Glutamatergic neuron (in vitro differentiated cells): ENCODE results near the gene ITPRID1. TPM values are rescaled to one million over a fixed set of nuclear protein-coding genes. Genes with fewer than 3 reads are reported as not detected.

Experiments used
- DNase-seq: peaks from one replicate; pipeline ENCODE4 v3.0.0; 2022
- H3K27ac Mint-ChIP-seq: one replicate; pipeline ENCODE4 v1.8.0; 2020; ENCODE audit warnings: mild to moderate bottlenecking, mixed read lengths, inconsistent platforms; ENCODE audit not compliant: unreplicated experiment
- H3K27me3 Mint-ChIP-seq: one replicate; pipeline ENCODE4 v1.8.0; 2020; ENCODE audit warnings: mild to moderate bottlenecking, moderate library complexity, mixed read lengths, inconsistent platforms; ENCODE audit not compliant: unreplicated experiment
- H3K36me3 Mint-ChIP-seq: one replicate; pipeline ENCODE4 v1.8.0; 2020; ENCODE audit warnings: mild to moderate bottlenecking, mixed read lengths, inconsistent platforms; ENCODE audit not compliant: unreplicated experiment
- H3K4me1 Mint-ChIP-seq: one replicate; pipeline ENCODE4 v1.8.0; 2020; ENCODE audit warnings: mild to moderate bottlenecking, low read depth, mixed read lengths, inconsistent platforms; ENCODE audit not compliant: unreplicated experiment
- H3K4me3 Mint-ChIP-seq: one replicate; pipeline ENCODE4 v1.8.0; 2020; ENCODE audit warnings: mild to moderate bottlenecking, mixed read lengths, inconsistent platforms; ENCODE audit not compliant: unreplicated experiment
- H3K9me3 Mint-ChIP-seq: one replicate; pipeline ENCODE4 v1.8.0; 2020; ENCODE audit warnings: mild to moderate bottlenecking, moderate library complexity, mixed read lengths, inconsistent platforms; ENCODE audit not compliant: unreplicated experiment
- total RNA-seq: library from RNA; stranded (reverse); fragmentation: NEBNext Ultra II Directional; extraction: Animal tissue kit (Norgen Biotek cat#: 25700); gene quantifications from one replicate; pipeline ENCODE4 v1.2.1, GENCODE V29; 2021; ENCODE audit not compliant: unreplicated experiment
- TF ChIP-seq, protein P1 (sequence below): fragments of 200-600 bp; sonication (generic); IDR thresholded peaks from one replicate; pipeline ENCODE4 v1.5.0; 2021; ENCODE audit not compliant: partially characterized antibody, unreplicated experiment

ITPRID1 gene
- total RNA-seq, 1 donor from 2014 or later: not detected

DNA sequence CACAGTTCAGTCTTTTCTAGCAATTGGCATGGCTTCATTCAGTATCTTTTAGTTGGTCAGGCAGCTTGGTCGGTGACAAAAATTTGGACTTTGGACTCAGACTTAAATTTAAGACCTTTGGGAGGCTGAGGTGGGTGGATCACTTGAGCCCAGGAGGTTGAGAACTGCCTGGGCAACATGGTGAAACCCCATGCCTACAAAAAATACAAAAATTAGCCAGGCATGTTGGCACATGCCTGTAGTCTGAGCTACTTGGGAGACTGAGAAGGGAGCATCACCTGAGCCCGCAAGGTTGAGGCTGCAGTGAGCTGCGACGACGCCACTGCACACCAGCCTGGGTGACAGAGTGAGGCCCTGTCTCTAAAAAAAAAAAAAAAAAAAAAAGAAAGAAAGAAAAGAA is 19.5 kb upstream of the ITPRID1 start:
- no peaks in the 10 kb centered on the region for H3K27me3 Mint-ChIP-seq
- no peak overlapping the region for H3K4me3 Mint-ChIP-seq
- no peak for DNase-seq
- no peaks in the 10 kb centered on the region for H3K4me1 Mint-ChIP-seq
- H3K36me3 Mint-ChIP-seq: no peaks in the 10 kb centered on the region
- TF ChIP-seq, protein P1, sequence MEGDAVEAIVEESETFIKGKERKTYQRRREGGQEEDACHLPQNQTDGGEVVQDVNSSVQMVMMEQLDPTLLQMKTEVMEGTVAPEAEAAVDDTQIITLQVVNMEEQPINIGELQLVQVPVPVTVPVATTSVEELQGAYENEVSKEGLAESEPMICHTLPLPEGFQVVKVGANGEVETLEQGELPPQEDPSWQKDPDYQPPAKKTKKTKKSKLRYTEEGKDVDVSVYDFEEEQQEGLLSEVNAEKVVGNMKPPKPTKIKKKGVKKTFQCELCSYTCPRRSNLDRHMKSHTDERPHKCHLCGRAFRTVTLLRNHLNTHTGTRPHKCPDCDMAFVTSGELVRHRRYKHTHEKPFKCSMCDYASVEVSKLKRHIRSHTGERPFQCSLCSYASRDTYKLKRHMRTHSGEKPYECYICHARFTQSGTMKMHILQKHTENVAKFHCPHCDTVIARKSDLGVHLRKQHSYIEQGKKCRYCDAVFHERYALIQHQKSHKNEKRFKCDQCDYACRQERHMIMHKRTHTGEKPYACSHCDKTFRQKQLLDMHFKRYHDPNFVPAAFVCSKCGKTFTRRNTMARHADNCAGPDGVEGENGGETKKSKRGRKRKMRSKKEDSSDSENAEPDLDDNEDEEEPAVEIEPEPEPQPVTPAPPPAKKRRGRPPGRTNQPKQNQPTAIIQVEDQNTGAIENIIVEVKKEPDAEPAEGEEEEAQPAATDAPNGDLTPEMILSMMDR: no peak
- no peaks in the 10 kb centered on the region for H3K9me3 Mint-ChIP-seq
- H3K27ac Mint-ChIP-seq: no peak overlapping the region

DNA sequence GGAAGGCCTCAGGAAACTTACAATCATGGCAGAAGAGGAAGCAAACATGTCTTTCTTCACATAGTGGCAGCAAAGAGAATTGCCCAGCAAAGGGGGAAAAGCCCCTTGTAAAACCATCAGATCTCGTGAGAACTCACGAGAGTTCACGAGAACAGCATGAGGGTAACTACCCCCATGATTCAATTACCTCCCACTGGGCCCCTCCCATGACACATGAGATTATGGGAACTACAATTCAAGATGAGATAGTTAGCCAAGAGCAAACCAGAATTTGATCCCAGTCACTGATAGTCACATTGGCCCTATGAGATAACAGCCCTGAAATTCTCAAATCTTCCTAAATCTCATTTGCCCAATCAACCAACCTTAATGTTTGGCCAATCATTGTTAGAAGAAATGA is 18.2 kb upstream of the ITPRID1 start:
- no peak for DNase-seq

DNA sequence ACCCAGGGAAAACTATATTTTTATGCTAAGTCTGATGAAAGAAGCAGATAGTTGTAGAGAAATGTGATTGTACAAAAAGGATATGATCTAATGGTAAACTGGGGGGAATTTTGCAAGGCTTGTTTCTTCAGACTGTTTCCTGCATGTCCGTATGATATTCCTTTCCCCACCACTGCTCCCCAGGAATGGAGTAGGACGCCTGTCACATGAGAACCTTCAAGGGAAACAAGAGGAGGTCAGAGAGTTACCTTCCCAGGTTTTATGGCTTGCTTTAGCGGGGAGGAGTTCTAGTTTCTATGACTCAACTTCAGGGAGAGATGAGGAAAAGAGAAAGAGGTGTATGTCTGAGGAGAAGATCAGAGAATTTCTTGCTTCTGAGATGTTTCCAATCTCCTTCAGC is 16.4 kb upstream of the ITPRID1 start:
- Mint-ChIP-seq H3K9me3 (no peaks in the 10 kb centered on the region), H3K27me3 (no peaks in the 10 kb centered on the region), H3K27ac (no peak overlapping the region), H3K4me3 (no peak overlapping the region), H3K4me1 (no peaks in the 10 kb centered on the region), H3K36me3 (no peaks in the 10 kb centered on the region)
- no peak for DNase-seq
- TF ChIP-seq, protein P1: no peak

More for the DNA sequence above, 18.2 kb upstream of the ITPRID1 start:
- Mint-ChIP-seq H3K4me1 (no peaks in the 10 kb centered on the region), H3K4me3 (no peak overlapping the region), H3K9me3 (no peaks in the 10 kb centered on the region), H3K27me3 (no peaks in the 10 kb centered on the region), H3K36me3 (no peaks in the 10 kb centered on the region), H3K27ac (no peak overlapping the region)
- TF ChIP-seq, protein P1: no peak

DNA sequence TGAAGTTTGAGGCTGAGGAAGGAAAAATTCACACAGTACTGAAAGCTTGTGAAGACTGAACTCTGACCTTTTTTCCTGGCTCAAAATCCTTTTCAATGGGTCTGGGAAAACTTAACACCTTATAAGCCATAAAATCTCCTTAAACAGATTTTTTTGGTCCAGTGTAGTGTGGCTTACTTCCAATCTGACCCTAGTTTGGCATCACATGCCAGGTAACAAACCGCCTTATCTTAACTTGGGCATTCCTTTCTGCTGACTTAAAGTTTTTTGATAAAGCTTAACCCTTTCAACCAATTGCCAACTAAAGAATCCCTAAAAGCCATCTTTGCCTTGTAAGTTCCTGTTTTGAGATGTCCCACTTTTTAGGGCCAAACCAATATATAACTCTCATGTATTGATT is 13.2 kb upstream of the ITPRID1 start:
- Mint-ChIP-seq H3K27me3 (no peaks in the 10 kb centered on the region), H3K36me3 (no peaks in the 10 kb centered on the region), H3K4me3 (no peak overlapping the region), H3K4me1 (no peaks in the 10 kb centered on the region), H3K9me3 (no peaks in the 10 kb centered on the region), H3K27ac (no peak overlapping the region)
- TF ChIP-seq, protein P1: no peak
- DNase-seq: no peak

DNA sequence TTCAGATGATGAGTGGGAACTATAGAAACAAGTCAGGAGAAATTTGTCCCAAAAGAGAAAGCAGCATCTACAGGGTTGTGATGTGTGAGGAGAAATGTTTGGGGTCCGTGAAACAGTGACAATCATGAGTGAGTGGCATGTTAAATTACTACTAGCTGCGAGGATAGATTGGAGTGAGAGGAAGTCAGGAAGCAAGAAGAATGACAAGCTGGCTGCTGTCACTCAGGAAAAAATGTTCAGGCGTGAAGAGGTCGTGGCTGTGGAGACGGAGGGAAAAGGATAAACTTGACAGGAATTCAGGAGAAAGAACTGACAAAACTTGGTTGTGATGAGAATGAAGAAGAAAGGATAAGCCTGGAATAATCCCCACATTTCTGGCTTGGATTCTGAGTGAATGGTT is 5.1 kb upstream of the ITPRID1 start:
- Mint-ChIP-seq H3K36me3 (peaks cover 5% of the 10 kb centered on the region), H3K9me3 (peaks cover 2% of the 10 kb centered on the region), H3K4me1 (no peaks in the 10 kb centered on the region), H3K4me3 (no peak overlapping the region), H3K27ac (no peak overlapping the region), H3K27me3 (no peaks in the 10 kb centered on the region)
- TF ChIP-seq, protein P1: no peak
- DNase-seq: no peak
